Neural progenitor cell (in vitro differentiated cells): ENCODE measurements around the gene TMEM164.

Experiments
- CTCF ChIP-seq: fragments of 200-600 bp; sonication (generic); IDR thresholded peaks from 2 replicates; pipeline ENCODE4 v1.5.1; 2017; ENCODE audit warnings: antibody characterized with exemption, mild to moderate bottlenecking
- EZH2 ChIP-seq: fragments of 200-600 bp; sonication (generic); IDR thresholded peaks from 2 replicates; pipeline ENCODE4 v1.6.1; 2017; ENCODE audit warnings: antibody characterized with exemption, mild to moderate bottlenecking, moderate library complexity
- EZH2phosphoT487 ChIP-seq: fragments of 200-600 bp; sonication (generic); IDR thresholded peaks from 2 replicates; pipeline ENCODE4 v1.6.1; 2017; ENCODE audit warnings: antibody characterized with exemption

- no peak for TF ChIP-seq CTCF
- TF ChIP-seq EZH2, result no peak
- no peak for TF ChIP-seq EZH2phosphoT487
Measured at GRCh38 chrX:110222497-110223257, 219.8 kb downstream of the TMEM164 start.
